Transverse colon (tissue), 4 donors: ENCODE measurements around the gene G6PC1. TPM values are rescaled to one million over a fixed set of nuclear protein-coding genes. Genes with fewer than 3 reads are reported as not detected.
A peak's percentile ranks its signal among the peaks of the same experiment; 100 is the strongest.
"Not testable (repeated sequence)": the region's sequence is repeated elsewhere in the genome, so short reads cannot be mapped to it uniquely, and the experiment has no call there.

Experiments
- DNase-seq: peaks from one replicate; pipeline ENCODE4 v3.0.0-alpha.2; 2019
- H3K27ac ChIP-seq, 4 donors: fragments of 200-600 bp; sonication (generic); 2 replicates each; pipeline ENCODE4 v1.5.1; 2016 to 2018; ENCODE audit warnings: inconsistent platforms in 4 of 4
- H3K27me3 ChIP-seq: fragments of 200-600 bp; sonication (generic); 2 replicates; pipeline ENCODE4 v1.5.1; 2017; ENCODE audit warnings: inconsistent platforms
- H3K36me3 ChIP-seq, 4 donors: fragments of 200-600 bp; sonication (generic); 2 replicates each; pipeline ENCODE4 v1.5.1; 2017 to 2019; ENCODE audit warnings: inconsistent platforms in 4 of 4
- H3K4me1 ChIP-seq, 4 donors: fragments of 200-600 bp; sonication (generic); 2 replicates each; pipeline ENCODE4 v1.5.1; 2017 to 2020; ENCODE audit warnings: inconsistent platforms in 4 of 4
- H3K4me3 ChIP-seq, 4 donors: fragments of 200-600 bp; sonication (generic); 1 replicate in 1 of 4; 2 replicates in 3 of 4; pipeline versions ENCODE4 v1.5.1 to v1.6.1; 2017 to 2019; ENCODE audit warnings: inconsistent platforms in 4 of 4
- H3K9me3 ChIP-seq, 2 donors: fragments of 200-600 bp; sonication (generic); 2 replicates each; pipeline ENCODE4 v1.5.1; 2017 to 2019; ENCODE audit warnings: inconsistent platforms in 2 of 2
- EP300 ChIP-seq: sonication (generic); formaldehyde crosslinking; IDR thresholded peaks from one replicate; pipeline ENCODE4 v1.6.1; 2017; ENCODE audit warnings: antibody characterized with exemption, low read depth
- POLR2A ChIP-seq: fragments of 450-650 bp; IDR thresholded peaks from one replicate; pipeline ENCODE4 v1.6.1; 2016; ENCODE audit warnings: antibody characterized with exemption, mild to moderate bottlenecking, moderate library complexity
- POLR2AphosphoS5 ChIP-seq, 3 donors: sonication (generic); formaldehyde crosslinking; IDR thresholded peaks; one replicate each; pipeline ENCODE4 v1.6.1; 2016; ENCODE audit warnings: antibody characterized with exemption in 3 of 3
- WGBS, 2 donors: methylation state at CpG; one replicate each; pipeline ENCODE4 v1.1.5; 2018; ENCODE audit warnings: low coverage in 1 of 2; 5-methylcytosine and 5-hydroxymethylcytosine counted together
- in situ Hi-C, 4 donors: fragments of 200-750 bp; cut with MboI; loops; one replicate each; pipeline versions ENCODE4 v1.15.0 to v1.15.1; 2017; ENCODE audit warnings: low sequenced_read_pairs in 3 of 4, low pct_ligation_motif_present in 1 of 4, low pct_unique_long_range_greater_than_20kb in 1 of 4
- intact Hi-C: fragments of 100-400 bp; cut with DNase I; formaldehyde crosslinking; loops from one replicate; pipeline ENCODE4 v1.15.1; 2023; ENCODE audit warnings: low total_unique reads
- total RNA-seq, 4 donors: library from RNA; depleted of rRNA; stranded (reverse); fragments of >200 nt; gene quantifications; one replicate each; pipeline ENCODE4 v1.1.0, GENCODE V29; 2016
- TF ChIP-seq, protein P1 (sequence below), 5 experiments: fragments of 200-600 bp in 3 of 5; fragments of 450-650 bp in 2 of 5; sonication (generic) in 3 of 5; IDR thresholded peaks; 1 replicate in 2 of 5; 2 replicates in 3 of 5; pipeline ENCODE4 v1.5.1; 2016 to 2017; ENCODE audit warnings: antibody characterized with exemption in 5 of 5, inconsistent platforms in 3 of 5, mild to moderate bottlenecking in 2 of 5, moderate library complexity in 1 of 5

G6PC1 gene
- total RNA-seq, 4 donors from 2014 or later, result 0.32 to 0.68 TPM; not detected in 2

DNA sequence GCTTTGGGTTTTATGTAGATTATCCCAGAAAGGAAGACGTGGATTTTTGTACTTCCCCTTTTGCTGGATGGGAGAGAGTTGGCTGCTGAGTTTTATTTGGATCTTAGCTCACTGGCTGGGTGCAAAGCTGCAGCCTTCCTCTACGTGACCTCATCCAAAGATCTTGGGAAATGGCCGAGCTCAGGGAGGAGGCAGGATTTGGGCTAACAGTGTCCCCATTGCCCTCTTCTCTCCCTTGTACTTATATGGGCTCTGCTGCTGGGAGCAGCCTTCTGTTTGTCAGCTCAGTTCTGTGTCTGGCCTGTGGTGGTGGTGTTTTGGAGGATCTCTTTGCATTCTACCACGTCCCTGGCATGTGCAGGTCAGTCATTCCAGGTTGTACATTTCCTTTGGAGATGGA lies 47.6 kb upstream of the G6PC1 start:
- TF ChIP-seq POLR2AphosphoS5 (IDR thresholded peaks at IDR 0.05), result peak; percentile 4 to 46 (median 12)
- TF ChIP-seq, protein P1, sequence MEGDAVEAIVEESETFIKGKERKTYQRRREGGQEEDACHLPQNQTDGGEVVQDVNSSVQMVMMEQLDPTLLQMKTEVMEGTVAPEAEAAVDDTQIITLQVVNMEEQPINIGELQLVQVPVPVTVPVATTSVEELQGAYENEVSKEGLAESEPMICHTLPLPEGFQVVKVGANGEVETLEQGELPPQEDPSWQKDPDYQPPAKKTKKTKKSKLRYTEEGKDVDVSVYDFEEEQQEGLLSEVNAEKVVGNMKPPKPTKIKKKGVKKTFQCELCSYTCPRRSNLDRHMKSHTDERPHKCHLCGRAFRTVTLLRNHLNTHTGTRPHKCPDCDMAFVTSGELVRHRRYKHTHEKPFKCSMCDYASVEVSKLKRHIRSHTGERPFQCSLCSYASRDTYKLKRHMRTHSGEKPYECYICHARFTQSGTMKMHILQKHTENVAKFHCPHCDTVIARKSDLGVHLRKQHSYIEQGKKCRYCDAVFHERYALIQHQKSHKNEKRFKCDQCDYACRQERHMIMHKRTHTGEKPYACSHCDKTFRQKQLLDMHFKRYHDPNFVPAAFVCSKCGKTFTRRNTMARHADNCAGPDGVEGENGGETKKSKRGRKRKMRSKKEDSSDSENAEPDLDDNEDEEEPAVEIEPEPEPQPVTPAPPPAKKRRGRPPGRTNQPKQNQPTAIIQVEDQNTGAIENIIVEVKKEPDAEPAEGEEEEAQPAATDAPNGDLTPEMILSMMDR (IDR thresholded peaks at IDR 0.05), result no peak
- TF ChIP-seq POLR2A, result peak; percentile 15
- no peak for TF ChIP-seq EP300
- Histone ChIP-seq H3K9me3 (no peaks in the 10 kb centered on the region), H3K36me3 (no peaks in the 10 kb centered on the region), H3K27me3 (peaks cover 23% of the 10 kb centered on the region), H3K27ac (peak overlapping the region; percentile 76 to 85 (median 79)), H3K4me3 (peak overlapping the region in 3 of 4 donors; percentile 26 to 46 (median 28)), H3K4me1 (peaks cover 5 to 20% (median 15%) of the 10 kb centered on the region in 4 donors)
- in situ Hi-C loops (loop anchor here in 1 of 4 donors (10.0 kb wide), 1 partner anchor 72 kb away; no protein-coding TSS in a partner anchor), intact Hi-C loops (no loop called here)
- 48 to 67% methylated on average over 3 to 4 of the region's 4 CpGs for WGBS, 2 donors
- DNase-seq, result no peak

DNA sequence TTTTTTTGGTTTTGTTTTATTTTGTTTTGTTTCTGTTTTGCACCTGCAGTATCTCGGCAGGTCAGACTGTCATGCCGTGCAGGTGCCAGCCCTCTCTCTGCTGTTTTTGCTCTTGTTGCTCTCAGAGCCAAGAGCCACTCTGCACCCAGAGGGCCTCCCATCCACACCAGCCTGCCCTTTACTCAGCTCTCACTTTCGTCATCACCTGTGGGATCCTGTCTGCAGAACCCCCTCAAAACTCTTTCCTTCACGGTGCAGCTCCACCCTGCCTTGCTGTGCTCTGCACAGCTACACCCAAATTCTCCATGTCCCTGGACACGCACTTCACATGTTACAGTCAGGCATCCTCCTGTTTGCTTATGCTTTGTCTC lies 47.0 kb upstream of the G6PC1 start:
- peak overlapping the region; percentile 76 to 85 (median 79) for H3K27ac ChIP-seq
- H3K4me1 ChIP-seq, result peaks cover 5 to 20% (median 15%) of the 10 kb centered on the region in 4 donors
- in situ Hi-C loops, result loop anchor here in 1 of 4 donors (10.0 kb wide), 1 partner anchor 71 kb away; no protein-coding TSS in a partner anchor
- no peaks in the 10 kb centered on the region for H3K9me3 ChIP-seq
- DNase-seq, result peak; percentile 28
- peak overlapping the region in 3 of 4 donors; percentile 26 to 46 (median 28) for H3K4me3 ChIP-seq
- TF ChIP-seq EP300 (no peak), POLR2A (no peak), POLR2AphosphoS5 (IDR thresholded peaks at IDR 0.05) (no peak)
- TF ChIP-seq, protein P1 (IDR thresholded peaks at IDR 0.05), result no peak
- intact Hi-C loops, result no loop called here
- 27 to 52% methylated on average over 2 to 5 of the region's 5 CpGs for WGBS, 2 donors
- peaks cover 20% of the 10 kb centered on the region for H3K27me3 ChIP-seq
- no peaks in the 10 kb centered on the region for H3K36me3 ChIP-seq

DNA sequence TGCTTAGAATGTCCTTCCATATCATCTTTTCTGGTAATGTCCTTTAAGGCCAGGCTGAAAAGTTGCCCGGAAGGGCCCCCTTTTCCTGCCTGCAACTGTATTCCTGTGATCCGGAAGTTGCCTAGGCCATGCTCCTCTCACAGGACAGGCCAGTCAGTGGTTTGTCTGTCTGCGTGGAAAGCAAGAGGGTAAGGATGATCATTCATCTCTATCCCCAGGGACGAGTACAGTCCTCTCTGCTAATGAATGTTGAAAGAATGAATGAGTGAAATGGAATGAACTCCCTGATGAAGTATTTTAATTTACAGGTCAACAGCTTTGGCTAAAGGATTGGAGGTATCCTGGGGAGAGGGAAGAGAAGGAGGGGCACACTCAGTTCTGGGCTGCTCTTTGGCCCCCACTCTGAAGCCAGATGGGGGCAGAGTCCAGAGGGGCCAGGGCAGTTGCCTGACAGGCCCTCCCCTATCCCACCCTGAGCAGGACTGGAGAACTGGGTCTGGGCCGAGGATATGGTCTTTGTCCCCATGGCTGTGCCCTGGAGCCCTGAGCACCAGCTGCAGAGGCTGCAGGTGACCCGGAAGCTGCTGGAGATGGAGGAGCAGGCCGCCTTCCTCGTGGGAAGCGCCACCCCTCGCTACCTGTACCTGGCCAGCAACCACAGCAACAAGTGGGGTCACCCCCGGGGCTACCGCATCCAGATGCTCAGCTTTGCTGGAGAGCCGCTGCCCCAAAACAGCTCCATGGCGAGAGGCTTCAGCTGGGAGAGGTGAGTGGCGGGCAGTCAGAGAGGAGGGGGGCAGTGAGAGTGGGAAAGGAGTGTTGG lies 46.4 kb upstream of the G6PC1 start:
- in situ Hi-C loops, result loop anchor here in 1 of 4 donors (10.0 kb wide), 1 partner anchor 71 kb away; no protein-coding TSS in a partner anchor
- Histone ChIP-seq H3K9me3 (no peaks in the 10 kb centered on the region), H3K27ac (peak overlapping the region; percentile 76 to 85 (median 79)), H3K4me3 (peak overlapping the region in 3 of 4 donors; percentile 26 to 46 (median 28)), H3K27me3 (peaks cover 14% of the 10 kb centered on the region), H3K4me1 (peaks cover 5 to 20% (median 15%) of the 10 kb centered on the region in 4 donors), H3K36me3 (no peaks in the 10 kb centered on the region)
- WGBS, 2 donors, result 73 to 74% methylated on average over 5 to 13 of the region's 15 CpGs
- TF ChIP-seq POLR2A (no peak), EP300 (no peak), POLR2AphosphoS5 (IDR thresholded peaks at IDR 0.05) (no peak)
- TF ChIP-seq, protein P1 (IDR thresholded peaks at IDR 0.05), result no peak
- intact Hi-C loops, result no loop called here
- DNase-seq, result no peak

DNA sequence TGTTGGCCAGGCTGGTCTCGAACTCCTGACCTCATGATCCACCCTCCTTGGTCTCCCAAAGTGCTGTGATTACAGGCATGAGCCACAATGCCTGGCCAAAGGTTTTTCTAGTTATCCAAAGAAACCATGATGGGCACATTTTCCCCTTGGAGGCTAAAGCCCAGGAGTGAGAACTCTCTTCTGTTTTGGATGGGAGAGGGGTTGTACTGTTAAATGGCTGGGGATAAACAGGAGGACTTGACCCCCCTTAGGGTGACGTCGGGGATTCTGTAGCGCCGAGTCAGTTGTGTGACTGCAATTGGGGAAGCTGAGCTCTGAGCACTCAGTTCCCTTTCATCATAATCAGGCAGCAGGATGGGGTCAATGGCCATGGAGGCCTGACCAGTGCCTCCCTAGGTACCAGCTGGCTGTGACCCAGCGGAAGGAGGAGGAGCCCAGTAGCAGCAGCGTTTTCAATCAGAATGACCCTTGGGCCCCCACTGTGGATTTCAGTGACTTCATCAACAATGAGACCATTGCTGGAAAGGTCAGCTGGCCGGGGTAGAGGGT lies 45.5 kb upstream of the G6PC1 start:
- WGBS, 2 donors, result 65% methylated on average over 8 of the region's 8 CpGs; no CpG with 5 or more reads in 1 of the 2 donors
- no peak for TF ChIP-seq POLR2A
- no peak for TF ChIP-seq EP300
- TF ChIP-seq, protein P1 (IDR thresholded peaks at IDR 0.05), result no peak
- TF ChIP-seq POLR2AphosphoS5 (IDR thresholded peaks at IDR 0.05), result no peak
- peak overlapping the region in 1 of 4 donors; percentile 46 for H3K4me3 ChIP-seq

DNA sequence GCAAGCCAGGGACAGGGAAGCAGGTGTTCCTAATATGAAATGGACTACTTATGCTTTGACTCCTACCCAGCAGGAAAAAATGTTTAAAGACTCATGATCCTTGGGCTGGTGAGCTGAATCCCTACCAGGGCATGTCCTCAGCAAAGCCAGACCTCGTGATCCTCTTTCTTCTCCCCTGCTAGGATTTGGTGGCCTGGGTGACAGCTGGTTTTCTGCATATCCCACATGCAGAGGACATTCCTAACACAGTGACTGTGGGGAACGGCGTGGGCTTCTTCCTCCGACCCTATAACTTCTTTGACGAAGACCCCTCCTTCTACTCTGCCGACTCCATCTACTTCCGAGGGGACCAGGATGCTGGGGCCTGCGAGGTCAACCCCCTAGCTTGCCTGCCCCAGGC lies 44.5 kb upstream of the G6PC1 start:
- intact Hi-C loops, H3K36me3 ChIP-seq, H3K27me3 ChIP-seq, H3K9me3 ChIP-seq, DNase-seq, H3K4me1 ChIP-seq, H3K4me3 ChIP-seq: not testable (repeated sequence)
- WGBS, 2 donors, result 90% methylated on average over 8 of the region's 8 CpGs; no CpG with 5 or more reads in 1 of the 2 donors
- H3K27ac ChIP-seq, result peak overlapping the region in 2 of 4 donors; percentile 35 to 80
- in situ Hi-C loops, result loop anchor here in 1 of 4 donors (10.0 kb wide), 1 partner anchor 69 kb away; no protein-coding TSS in a partner anchor

More for the DNA sequence above, 45.5 kb upstream of the G6PC1 start:
- Histone ChIP-seq H3K36me3 (no peaks in the 10 kb centered on the region), H3K4me1 (peaks cover 0 to 13% (median 8%) of the 10 kb centered on the region in 4 donors), H3K9me3 (no peaks in the 10 kb centered on the region), H3K27ac (peak overlapping the region in 3 of 4 donors; percentile 20 to 80 (median 35)), H3K27me3 (peaks cover 7% of the 10 kb centered on the region)
- in situ Hi-C loops, result loop anchor here in 1 of 4 donors (10.0 kb wide), 1 partner anchor 70 kb away; no protein-coding TSS in a partner anchor
- no peak for DNase-seq
- intact Hi-C loops, result no loop called here

DNA sequence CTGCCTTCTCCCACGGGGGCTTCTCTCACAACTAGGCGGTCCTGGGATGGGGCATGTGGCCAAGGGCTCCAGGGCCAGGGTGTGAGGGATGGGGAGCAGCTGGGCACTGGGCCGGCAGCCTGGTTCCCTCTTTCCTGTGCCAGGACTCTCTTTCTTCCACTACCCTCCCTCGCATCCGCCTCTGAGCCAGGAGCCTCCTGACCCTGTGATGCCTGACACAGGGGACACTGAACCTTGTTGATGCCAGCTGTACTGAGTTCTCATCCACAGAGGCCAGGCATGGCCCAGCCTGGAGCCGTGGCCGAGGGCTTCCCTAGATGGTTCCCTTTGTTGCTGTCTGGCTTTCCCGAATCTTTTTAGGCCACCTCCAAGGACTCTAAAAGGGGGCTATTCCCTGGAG lies 44.1 kb upstream of the G6PC1 start:
- in situ Hi-C loops, result loop anchor here in 1 of 4 donors (10.0 kb wide), 1 partner anchor 68 kb away; no protein-coding TSS in a partner anchor
- H3K27me3 ChIP-seq, H3K9me3 ChIP-seq, DNase-seq, H3K36me3 ChIP-seq, H3K4me3 ChIP-seq, intact Hi-C loops, H3K4me1 ChIP-seq: not testable (repeated sequence)
- 78% methylated on average over 7 of the region's 8 CpGs; no CpG with 5 or more reads in 1 of the 2 donors for WGBS, 2 donors
- H3K27ac ChIP-seq, result peak overlapping the region in 2 of 4 donors; percentile 25
